ENCODE measurements around the gene HRH1. TPM values are rescaled to one million over a fixed set of nuclear protein-coding genes. Genes with fewer than 3 reads are reported as not detected.
"Not testable (repeated sequence)": the region's sequence is repeated elsewhere in the genome, so short reads cannot be mapped to it uniquely, and the experiment has no call there.

Gene HRH1
- total and polyA plus RNA-seq, 7 experiments from 2014 or later = 0.17 to 1.1 TPM; not detected in 5

DNA sequence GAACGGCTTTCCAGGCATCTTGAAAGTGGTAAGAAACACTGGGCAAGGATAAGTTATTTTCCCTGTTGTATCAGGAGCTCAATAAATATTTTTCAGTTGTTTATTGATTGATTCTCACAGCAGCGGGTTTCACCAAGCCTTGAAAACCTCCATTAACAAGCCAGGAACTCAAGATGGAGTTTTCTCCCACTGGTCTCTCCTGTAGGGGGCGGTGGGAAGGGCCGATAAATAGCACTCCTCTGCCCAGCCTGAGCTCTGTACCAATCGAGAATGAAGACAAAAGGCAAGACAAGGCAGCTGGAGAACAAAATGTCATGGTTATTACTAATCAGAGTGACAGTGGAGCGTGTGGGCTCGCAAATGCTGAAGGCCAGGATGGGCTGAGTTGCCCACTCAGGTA is 7.4 kb downstream of the HRH1 start:
- Histone ChIP-seq H3K27ac (ENCODE audit: low read depth, low read length) (no peak overlapping the region), H3K27me3 (ENCODE audit: control insufficient read depth in 2 of 2, insufficient read depth in 2 of 2, low read length in 2 of 2) (no peaks in the 10 kb centered on the region), H3K4me3 (ENCODE audit: low read length) (no peak overlapping the region), H3K36me3 (ENCODE audit: control insufficient read depth in 2 of 3, insufficient read depth in 3 of 3, low read length in 3 of 3) (no peaks in the 10 kb centered on the region), H3K9me3 (ENCODE audit: control insufficient read depth in 2 of 3, low read length in 3 of 3) (no peaks in the 10 kb centered on the region), H3K4me1 (ENCODE audit: control insufficient read depth in 2 of 2, insufficient read depth in 2 of 2, low read length in 2 of 2) (no peaks in the 10 kb centered on the region)
- Mint-ChIP-seq H3K36me3 (no peaks in the 10 kb centered on the region), H3K27me3 (peaks cover 27 to 47% (median 43%) of the 10 kb centered on the region in 5 donors), H3K9me3 (peaks cover 0 to 3% (median 0%) of the 10 kb centered on the region in 11 donors), H3K4me3 (no peak overlapping the region), H3K27ac (no peak overlapping the region), H3K4me1 (peaks cover 0 to 7% (median 0%) of the 10 kb centered on the region in 7 donors)
- no peak for DNase-seq
- ChIA-PET POLR2A (no interaction called here), CTCF (no interaction called here)
- ATAC-seq = no peak
- intact Hi-C loops (cut with micrococcal nuclease) = no loop called here

DNA sequence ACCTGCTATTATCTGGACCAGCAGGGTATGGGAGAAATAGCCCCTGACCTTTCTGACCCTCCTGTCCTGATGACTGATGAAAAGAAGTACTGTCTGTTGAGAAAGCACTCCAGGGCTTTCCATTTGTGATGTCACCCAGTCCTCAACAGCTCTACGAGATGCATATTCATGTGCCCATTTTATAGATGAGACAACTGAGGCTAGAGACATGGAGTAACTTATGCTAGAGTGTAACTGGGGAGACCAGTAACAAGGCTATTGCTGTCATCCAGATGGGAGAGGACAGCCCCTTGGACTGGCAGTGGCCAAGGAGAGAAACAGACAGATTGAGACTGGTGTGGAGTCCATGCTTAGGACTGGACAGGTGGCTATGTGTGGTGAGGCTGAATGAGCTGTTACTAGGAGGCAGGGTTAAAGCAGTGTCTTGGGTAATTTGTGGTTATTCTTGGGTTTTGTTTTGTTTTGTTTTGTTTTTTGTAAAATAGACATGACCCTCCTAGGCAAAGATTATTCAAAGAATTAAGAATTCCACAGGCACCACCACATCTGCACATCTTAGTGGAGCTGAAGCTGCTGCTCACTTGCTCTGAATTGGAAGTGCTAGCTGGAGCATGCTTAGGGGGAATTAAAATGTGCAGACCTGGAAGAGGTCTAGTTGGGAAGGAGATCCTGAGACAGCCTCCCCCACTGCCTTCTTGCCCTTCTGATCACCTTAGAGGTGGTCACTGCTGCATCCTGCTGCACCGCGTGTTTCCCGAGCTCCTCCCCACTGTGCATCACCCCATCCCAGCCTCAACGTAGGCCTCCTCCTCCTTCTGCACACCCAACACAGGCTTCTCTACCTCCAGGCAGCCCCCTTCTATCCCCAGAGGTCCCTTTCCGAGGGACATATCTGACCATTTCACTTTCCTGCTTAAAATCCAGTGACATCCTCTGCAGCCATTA is 8.4 kb downstream of the HRH1 start:
- Mint-ChIP-seq H3K27me3 (peaks cover 18 to 37% (median 33%) of the 10 kb centered on the region in 5 donors), H3K36me3 (no peaks in the 10 kb centered on the region), H3K4me1 (peaks cover 0 to 7% (median 0%) of the 10 kb centered on the region in 7 donors), H3K27ac (no peak overlapping the region), H3K4me3 (no peak overlapping the region), H3K9me3 (peaks cover 0 to 3% (median 0%) of the 10 kb centered on the region in 11 donors)
- no peaks in the 10 kb centered on the region for H3K27me3 ChIP-seq (ENCODE audit: control insufficient read depth in 2 of 2, insufficient read depth in 2 of 2, low read length in 2 of 2)
- intact Hi-C loops (cut with micrococcal nuclease) = no loop called here
- H3K4me1 ChIP-seq (ENCODE audit: control insufficient read depth in 2 of 2, insufficient read depth in 2 of 2, low read length in 2 of 2) = no peaks in the 10 kb centered on the region
- no peak for ATAC-seq
- ChIA-PET CTCF (no interaction called here), POLR2A (no interaction called here)
- no peaks in the 10 kb centered on the region for H3K9me3 ChIP-seq (ENCODE audit: control insufficient read depth in 2 of 3, low read length in 3 of 3)
- DNase-seq = no peak
- H3K27ac ChIP-seq (ENCODE audit: low read depth, low read length) = no peak overlapping the region
- H3K4me3 ChIP-seq (ENCODE audit: low read length) = no peak overlapping the region
- no peaks in the 10 kb centered on the region for H3K36me3 ChIP-seq (ENCODE audit: control insufficient read depth in 2 of 3, insufficient read depth in 3 of 3, low read length in 3 of 3)

DNA sequence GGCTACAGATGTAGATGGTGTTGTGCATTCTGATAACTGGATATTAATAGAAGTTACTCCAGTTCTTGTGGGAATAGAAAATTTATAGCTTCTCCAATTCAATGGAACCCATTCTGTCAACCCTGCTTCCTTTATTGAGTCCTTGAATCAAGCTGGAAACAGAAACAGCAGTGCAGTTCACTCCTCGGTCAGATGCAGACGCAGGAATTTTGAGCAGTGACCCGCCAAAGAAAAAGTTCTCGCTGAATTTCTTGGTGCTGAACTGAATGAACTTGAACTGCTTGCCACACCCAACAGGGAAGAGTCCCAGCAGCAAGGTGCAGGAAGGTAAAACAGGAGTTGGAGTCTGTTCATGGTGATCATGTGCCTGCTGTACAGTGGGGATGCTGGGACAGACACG is 10.3 kb downstream of the HRH1 start:
- H3K4me1 Mint-ChIP-seq = peaks cover 0 to 8% (median 0%) of the 10 kb centered on the region in 7 donors
- ChIA-PET POLR2A (no interaction called here), CTCF (interaction anchor here (0.7 kb wide), 1 partner anchor 105 kb away, joined by 3 read pairs; no protein-coding TSS in a partner anchor)
- H3K27ac Mint-ChIP-seq = no peak overlapping the region
- ATAC-seq (no peak), DNase-seq (no peak)
- peaks cover 0 to 3% (median 0%) of the 10 kb centered on the region in 11 donors for H3K9me3 Mint-ChIP-seq
- H3K4me1 ChIP-seq (ENCODE audit: control insufficient read depth in 2 of 2, insufficient read depth in 2 of 2, low read length in 2 of 2) = no peaks in the 10 kb centered on the region
- no peaks in the 10 kb centered on the region for H3K9me3 ChIP-seq (ENCODE audit: control insufficient read depth in 2 of 3, low read length in 3 of 3)
- H3K4me3 ChIP-seq (ENCODE audit: low read length) = no peak overlapping the region
- H3K36me3 Mint-ChIP-seq = no peaks in the 10 kb centered on the region
- H3K27me3 Mint-ChIP-seq = peaks cover 21 to 32% (median 28%) of the 10 kb centered on the region in 5 donors
- no peaks in the 10 kb centered on the region for H3K27me3 ChIP-seq (ENCODE audit: control insufficient read depth in 2 of 2, insufficient read depth in 2 of 2, low read length in 2 of 2)
- no peak overlapping the region for H3K4me3 Mint-ChIP-seq
- intact Hi-C loops (cut with micrococcal nuclease) = no loop called here
- H3K36me3 ChIP-seq (ENCODE audit: control insufficient read depth in 2 of 3, insufficient read depth in 3 of 3, low read length in 3 of 3) = no peaks in the 10 kb centered on the region
- H3K27ac ChIP-seq (ENCODE audit: low read depth, low read length) = no peak overlapping the region

DNA sequence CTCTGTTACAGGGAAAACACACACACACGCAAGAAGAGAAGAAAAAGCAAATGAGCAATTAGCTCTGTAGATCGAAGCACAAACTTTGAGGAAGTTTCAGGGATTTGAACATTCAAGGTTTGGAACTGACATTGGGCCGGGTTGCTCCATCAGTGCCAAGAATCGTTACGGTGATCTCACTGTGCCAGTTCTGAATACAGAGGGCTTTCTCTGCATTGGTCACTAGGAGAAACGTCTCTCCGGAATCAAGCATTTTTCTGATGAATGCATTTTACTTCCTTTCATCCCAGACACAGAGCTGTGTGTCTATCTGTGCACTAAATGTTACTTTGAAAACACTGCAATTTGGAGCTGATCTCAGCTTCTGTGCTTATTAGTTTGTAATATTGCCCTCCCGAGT is 11.2 kb downstream of the HRH1 start:
- H3K9me3 Mint-ChIP-seq = peaks cover 0 to 3% (median 0%) of the 10 kb centered on the region in 11 donors
- H3K27me3 Mint-ChIP-seq = peaks cover 14 to 28% (median 23%) of the 10 kb centered on the region in 5 donors
- no peak overlapping the region for H3K4me3 Mint-ChIP-seq
- Histone ChIP-seq H3K4me1 (ENCODE audit: control insufficient read depth in 2 of 2, insufficient read depth in 2 of 2, low read length in 2 of 2) (no peaks in the 10 kb centered on the region), H3K36me3 (ENCODE audit: control insufficient read depth in 2 of 3, insufficient read depth in 3 of 3, low read length in 3 of 3) (no peaks in the 10 kb centered on the region), H3K27ac (ENCODE audit: low read depth, low read length) (no peak overlapping the region), H3K9me3 (ENCODE audit: control insufficient read depth in 2 of 3, low read length in 3 of 3) (no peaks in the 10 kb centered on the region), H3K27me3 (ENCODE audit: control insufficient read depth in 2 of 2, insufficient read depth in 2 of 2, low read length in 2 of 2) (no peaks in the 10 kb centered on the region), H3K4me3 (ENCODE audit: low read length) (no peak overlapping the region)
- no peaks in the 10 kb centered on the region for H3K36me3 Mint-ChIP-seq
- H3K27ac Mint-ChIP-seq = no peak overlapping the region
- ATAC-seq = no peak
- no peak for DNase-seq
- intact Hi-C loops (cut with micrococcal nuclease) = no loop called here
- POLR2A ChIA-PET = no interaction called here
- H3K4me1 Mint-ChIP-seq = peaks cover 0 to 7% (median 0%) of the 10 kb centered on the region in 7 donors
- CTCF ChIA-PET = no interaction called here

DNA sequence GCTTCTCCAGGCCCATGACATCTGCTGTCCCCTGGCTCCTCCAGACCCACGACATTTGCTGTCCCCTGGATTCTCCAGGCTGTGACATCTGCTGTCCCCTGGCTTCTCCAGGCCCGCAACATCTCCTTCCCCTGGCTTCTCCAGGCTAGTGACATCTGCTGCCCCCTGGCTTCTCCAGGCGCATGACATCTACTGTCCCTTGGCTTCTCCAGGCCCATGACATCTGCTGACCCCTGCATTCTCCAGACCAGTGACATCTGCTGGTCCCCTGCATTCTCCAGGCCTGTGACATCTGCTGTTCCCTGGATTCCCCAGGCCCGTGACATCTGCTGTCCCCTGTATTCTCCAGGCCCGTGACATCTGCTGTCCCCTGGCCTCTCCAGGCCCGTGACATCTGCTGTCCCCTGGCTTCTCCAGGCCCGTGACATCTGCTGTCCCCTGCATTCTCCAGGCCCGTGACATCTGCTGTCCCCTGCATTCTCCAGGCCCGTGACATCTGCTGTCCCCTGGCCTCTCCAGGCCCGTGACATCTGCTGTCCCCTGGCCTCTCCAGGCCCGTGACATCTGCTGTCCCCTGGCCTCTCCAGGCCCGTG is 12.6 kb downstream of the HRH1 start:
- not testable (repeated sequence) for H3K4me1 ChIP-seq (ENCODE audit: control insufficient read depth in 2 of 2, insufficient read depth in 2 of 2, low read length in 2 of 2); ATAC-seq
- peaks cover 14 to 20% (median 15%) of the 10 kb centered on the region in 5 donors for H3K27me3 Mint-ChIP-seq

DNA sequence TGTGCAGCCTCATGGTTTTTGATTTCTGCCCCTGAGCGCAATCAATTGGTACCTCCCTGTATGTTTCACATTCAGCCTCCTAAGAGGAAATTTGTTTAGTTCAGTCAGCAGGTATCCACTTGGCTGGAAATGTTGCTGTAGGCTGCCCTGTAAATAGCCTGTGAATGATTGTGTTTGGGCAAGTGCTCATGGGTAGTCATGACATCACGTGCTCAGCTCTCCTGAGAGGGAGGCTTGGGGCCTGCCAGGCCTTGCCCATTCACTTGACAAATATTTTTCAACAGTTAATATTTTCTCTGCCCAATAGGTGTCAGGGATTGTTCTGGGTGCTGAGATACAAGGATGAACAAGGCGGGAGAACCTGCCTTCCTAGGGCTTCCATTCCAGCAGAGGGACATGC is 13.3 kb downstream of the HRH1 start:
- H3K27ac Mint-ChIP-seq = no peak overlapping the region
- H3K9me3 ChIP-seq (ENCODE audit: control insufficient read depth in 2 of 3, low read length in 3 of 3) = no peaks in the 10 kb centered on the region
- no peaks in the 10 kb centered on the region for H3K36me3 Mint-ChIP-seq
- intact Hi-C loops (cut with micrococcal nuclease) = no loop called here
- H3K9me3 Mint-ChIP-seq = peaks cover 0 to 3% (median 0%) of the 10 kb centered on the region in 11 donors
- peaks cover 7 to 20% (median 18%) of the 10 kb centered on the region in 5 donors for H3K27me3 Mint-ChIP-seq
- POLR2A ChIA-PET = no interaction called here
- H3K36me3 ChIP-seq (ENCODE audit: control insufficient read depth in 2 of 3, insufficient read depth in 3 of 3, low read length in 3 of 3) = no peaks in the 10 kb centered on the region
- no peaks in the 10 kb centered on the region for H3K4me1 ChIP-seq (ENCODE audit: control insufficient read depth in 2 of 2, insufficient read depth in 2 of 2, low read length in 2 of 2)
- H3K4me3 Mint-ChIP-seq = no peak overlapping the region
- no peak overlapping the region for H3K4me3 ChIP-seq (ENCODE audit: low read length)
- no peak overlapping the region for H3K27ac ChIP-seq (ENCODE audit: low read depth, low read length)
- DNase-seq = no peak
- peaks cover 0 to 6% (median 0%) of the 10 kb centered on the region in 7 donors for H3K4me1 Mint-ChIP-seq
- CTCF ChIA-PET = no interaction called here
- no peak for ATAC-seq
- no peaks in the 10 kb centered on the region for H3K27me3 ChIP-seq (ENCODE audit: control insufficient read depth in 2 of 2, insufficient read depth in 2 of 2, low read length in 2 of 2)

More for the DNA sequence above, 12.6 kb downstream of the HRH1 start:
- DNase-seq; H3K27ac ChIP-seq (ENCODE audit: low read depth, low read length); CTCF ChIA-PET; H3K4me3 Mint-ChIP-seq; H3K36me3 ChIP-seq (ENCODE audit: control insufficient read depth in 2 of 3, insufficient read depth in 3 of 3, low read length in 3 of 3); H3K9me3 ChIP-seq (ENCODE audit: control insufficient read depth in 2 of 3, low read length in 3 of 3); POLR2A ChIA-PET; H3K27ac Mint-ChIP-seq; H3K36me3 Mint-ChIP-seq; H3K9me3 Mint-ChIP-seq; H3K4me1 Mint-ChIP-seq; H3K4me3 ChIP-seq (ENCODE audit: low read length); intact Hi-C loops (cut with micrococcal nuclease); H3K27me3 ChIP-seq (ENCODE audit: control insufficient read depth in 2 of 2, insufficient read depth in 2 of 2, low read length in 2 of 2): not testable (repeated sequence)
